Measurements from ENCODE around the gene ARFGEF3.

ARFGEF3 gene

DNA sequence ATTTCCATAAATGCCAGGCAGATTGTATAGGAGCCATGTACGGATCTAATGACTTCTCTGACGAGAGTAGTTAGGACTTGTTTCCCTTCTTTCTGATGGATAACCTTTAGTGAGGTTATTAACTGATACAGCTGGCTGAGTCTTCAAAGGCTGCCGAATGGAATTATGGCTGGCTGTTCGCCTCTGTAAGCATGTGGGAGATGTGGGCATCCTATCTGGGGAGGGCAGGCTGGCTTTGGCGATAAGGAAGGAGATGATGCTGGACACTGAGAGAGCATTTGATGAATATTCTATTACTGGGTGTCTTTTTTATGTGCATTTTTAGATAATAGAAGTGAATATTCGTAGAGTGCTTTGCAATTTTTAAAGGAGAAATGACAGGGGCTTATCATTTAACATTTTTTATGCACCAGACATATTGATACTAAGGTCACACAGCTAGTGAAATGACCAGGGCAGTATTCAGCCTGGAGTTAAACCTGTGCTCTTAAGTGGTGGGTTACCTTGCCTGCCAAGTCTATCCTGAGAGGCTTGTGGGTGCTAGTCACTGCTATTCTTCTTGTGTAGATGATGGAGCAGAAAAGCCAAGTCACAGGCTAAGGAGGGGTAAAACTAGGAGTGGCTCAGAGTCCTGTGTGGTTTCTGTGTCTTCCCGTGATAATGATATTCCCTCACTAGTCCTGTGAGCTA is 53.5 kb downstream of the ARFGEF3 start:
- DNase-seq (ENCODE audit: low read depth): no peak

DNA sequence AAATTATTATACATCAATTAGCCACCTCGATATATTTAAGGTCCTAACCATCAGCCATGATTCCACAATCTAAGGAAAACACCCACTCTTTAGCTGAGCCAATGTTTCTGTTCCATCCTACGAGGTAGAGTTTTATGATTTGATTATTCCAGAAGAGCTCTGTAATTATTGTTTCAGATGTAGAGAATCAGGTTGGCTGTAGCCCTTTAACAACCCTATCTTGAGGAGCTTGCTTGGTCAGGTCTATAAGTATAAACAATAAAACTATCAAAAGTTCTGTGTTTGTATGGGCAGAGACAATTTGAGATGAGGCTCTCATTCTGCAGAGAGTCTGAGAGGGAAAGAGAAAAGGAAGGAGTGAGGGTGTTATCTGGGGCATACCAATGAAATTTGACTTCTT is 56.7 kb downstream of the ARFGEF3 start, which contains the start of gene PBOV1:
PBOV1 (minus strand) TSS at position 43 of the 400 bp plus-strand sequence. CDS start 96 bp downstream, outside the sequence.
- DNase-seq (ENCODE audit: low read depth): no peak

DNA sequence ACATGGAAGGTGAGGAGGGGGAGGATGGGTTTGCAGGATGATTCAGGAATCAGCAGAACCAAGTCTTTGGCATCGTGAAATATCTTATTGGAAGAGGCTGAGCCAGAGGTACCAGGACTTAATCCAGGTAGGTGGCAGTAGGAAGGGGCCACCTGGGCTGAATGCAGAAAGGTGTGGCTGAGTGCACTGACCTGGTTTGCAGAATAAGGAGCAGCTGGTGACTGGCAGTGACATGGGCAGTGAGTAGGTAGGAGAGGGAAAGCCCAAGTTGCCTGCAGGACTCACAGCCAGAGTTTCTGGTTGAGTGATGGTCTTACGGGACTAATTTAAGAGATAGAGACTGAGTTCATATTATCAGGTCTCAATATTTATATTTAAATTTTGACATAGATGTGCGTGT is 57.7 kb downstream of the ARFGEF3 start:
- no peak for DNase-seq (ENCODE audit: low read depth)

DNA sequence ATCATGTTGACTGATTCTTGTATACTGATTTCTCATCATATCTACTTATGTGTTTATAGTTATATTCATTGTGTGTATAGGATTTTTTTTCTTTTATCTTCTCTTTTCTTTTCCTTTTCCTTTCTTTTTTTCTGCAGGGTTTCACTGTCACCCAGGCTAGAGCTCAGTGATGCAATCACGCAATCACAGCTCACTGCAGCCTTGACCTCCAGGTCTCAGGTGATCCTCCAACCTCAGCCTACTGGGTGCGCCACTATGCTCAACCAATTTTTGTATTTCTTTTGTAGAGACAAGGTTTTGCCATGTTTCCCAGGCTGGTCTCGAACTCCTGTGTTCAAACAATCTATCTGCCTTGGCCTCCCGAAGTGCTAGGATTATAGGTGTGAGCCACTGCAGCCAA is 58.2 kb downstream of the ARFGEF3 start:
- no peak for DNase-seq (ENCODE audit: low read depth)

DNA sequence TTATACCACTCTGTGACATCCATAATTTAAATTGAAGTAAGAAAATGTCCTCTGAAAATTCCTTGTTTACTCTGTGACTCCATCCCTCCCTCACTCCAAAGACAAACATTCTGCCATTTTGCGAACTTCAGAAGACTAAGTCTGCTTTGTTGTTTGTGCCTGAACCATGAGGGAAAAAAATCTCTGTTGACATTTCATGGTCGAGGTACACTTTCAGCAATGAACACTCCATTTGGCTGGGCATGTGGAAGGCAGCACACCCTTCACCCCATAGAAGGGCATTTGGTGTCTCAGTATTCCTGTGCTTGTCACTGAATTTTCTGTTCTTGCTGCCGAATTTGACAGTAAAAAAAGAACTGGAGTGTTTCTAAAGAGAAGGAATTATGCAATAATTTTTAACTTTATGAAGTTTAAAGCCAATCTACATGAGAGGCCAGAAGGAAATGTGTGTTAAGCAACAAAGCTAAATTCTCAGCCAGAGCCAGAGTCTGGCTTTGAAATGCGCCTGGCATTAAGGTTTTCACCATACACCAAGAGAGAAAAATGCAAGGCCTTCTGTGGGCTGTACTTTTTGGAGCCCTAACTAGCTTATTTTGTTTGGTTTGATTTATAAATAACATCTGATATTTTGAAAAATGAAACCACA is 61.3 kb downstream of the ARFGEF3 start:
- DNase-seq (ENCODE audit: low read depth): no peak

DNA sequence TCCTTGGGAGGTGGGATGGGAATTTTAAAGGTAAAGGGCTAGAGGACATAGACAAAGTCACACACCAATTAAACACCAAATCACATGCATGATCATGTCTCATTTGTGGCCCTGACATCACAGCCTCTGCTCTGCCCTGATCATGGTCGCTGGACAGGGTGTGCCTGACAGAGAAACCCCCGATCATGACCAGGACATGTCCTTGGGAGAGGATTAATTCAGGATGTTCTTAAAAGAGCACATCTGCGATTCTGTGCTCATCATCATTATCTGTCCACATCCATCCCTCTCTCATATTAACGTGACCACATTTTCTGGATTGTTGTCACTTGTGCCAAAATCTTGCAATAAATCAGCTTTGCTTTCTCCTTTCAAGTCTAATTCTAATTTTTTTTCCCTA is 64.2 kb downstream of the ARFGEF3 start:
- no peak for DNase-seq (ENCODE audit: low read depth)

DNA sequence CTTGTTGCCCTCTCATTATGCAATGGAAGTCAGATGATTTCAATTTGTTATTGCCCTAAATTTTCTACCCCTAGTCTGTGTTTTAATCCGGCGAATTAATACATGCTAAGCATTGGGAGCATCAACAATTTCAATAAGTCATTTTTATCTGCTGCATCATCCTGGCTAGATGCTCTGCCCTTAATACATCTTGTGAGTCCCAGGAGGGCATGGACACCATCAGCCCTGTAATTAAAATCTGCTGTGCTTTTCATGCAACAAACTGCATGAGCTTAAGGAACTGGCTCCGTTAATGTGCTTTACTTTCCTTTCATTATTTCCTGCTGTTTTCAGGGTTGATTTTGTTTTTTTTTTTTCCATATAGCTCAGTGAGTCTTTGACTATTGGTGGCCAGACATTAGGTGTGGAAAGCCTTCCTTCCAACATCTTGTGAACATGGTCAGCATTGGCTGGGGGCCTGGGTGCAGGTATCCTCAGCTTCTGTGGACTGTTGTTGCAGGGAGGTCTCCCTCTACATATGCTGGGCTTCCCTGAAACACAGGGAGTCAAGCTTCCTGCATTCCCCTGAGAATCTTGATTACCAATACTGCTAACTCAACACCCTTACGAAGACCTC is 65.1 kb downstream of the ARFGEF3 start:
- no peak for DNase-seq (ENCODE audit: low read depth)

DNA sequence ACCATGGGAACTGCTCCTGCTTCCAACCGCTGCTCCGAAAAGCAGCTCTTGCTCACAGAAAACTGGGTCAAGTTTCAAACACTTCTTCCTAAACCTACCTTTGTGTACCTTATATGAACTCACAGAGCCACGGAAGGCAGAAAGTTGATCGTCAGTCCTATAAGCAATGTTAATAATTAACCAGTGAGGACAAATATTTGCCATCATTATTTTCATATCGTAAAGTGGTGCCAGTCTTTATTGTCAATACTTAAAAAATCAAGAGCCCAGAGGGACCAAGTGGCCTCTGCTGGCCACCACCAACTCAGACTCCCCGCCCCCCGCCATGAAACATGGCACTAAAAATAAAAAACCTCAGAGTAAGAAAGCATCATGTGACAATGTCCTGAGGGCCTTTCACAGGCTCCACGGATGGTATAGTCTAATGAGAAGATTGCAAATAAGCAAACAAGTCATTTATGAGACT is 65.6 kb downstream of the ARFGEF3 start:
- DNase-seq (ENCODE audit: low read depth): no peak

DNA sequence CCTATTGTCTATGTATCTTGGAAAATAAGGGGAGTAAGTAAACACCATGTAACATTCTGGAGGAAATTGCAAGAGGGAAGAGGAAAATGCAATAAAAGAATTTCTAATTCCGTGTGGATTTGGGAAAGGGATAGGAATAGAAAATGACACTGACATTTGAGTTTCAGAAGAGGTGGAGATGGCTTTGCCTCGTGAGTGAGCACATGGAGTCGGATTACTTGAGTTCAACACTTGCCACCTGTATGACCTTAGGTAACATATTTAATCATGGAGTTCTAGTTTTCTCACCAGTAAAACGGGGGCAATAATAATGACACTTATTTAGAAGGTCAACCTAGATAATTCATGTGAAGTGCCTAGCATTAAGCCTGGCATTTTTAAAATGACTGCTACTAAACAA is 67.3 kb downstream of the ARFGEF3 start:
- DNase-seq (ENCODE audit: low read depth): no peak

DNA sequence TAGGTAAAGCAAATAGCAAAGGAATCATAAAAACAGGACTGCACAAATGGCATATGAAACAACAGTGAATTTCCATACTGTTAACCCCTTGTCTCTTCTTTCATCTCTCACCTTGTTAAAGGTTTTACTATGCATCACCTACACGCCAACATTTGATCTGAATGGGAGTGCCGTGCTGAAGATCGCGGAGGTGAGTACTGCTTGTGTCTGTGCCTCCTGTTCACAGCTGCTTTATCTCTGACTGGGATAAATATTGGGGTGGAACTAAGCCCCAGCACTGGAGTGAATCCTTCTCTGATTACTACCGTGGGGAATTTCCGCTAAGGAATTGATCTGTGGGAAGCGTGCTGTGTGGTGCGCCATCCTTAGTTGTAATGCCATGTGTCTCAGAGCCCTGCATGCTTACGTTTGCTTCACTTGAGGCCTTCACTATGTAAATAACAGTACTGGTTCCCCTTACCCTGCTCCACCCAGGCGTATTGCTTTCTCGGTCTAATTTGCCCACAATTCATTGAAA is 68.0 kb downstream of the ARFGEF3 start:
- DNase-seq (ENCODE audit: low read depth): no peak

DNA sequence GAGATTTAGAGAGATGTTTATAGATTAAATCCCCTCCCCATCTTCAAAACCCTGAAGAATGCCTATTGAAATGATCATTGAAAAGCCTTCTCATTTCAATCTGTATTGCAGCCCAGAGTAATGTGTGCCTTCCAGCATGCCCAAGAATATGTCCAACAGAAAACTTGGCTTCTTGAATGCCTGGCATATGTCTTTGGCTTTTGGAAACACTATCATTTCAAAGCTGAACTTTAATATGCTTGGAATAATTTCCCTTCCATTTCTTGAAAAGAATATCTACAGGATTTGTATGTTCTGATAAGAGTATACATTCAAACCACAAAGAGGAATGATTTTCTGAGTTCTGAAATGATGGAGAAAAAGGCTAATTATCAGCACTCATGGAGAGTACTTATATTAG is 68.5 kb downstream of the ARFGEF3 start:
- no peak for DNase-seq (ENCODE audit: low read depth)

DNA sequence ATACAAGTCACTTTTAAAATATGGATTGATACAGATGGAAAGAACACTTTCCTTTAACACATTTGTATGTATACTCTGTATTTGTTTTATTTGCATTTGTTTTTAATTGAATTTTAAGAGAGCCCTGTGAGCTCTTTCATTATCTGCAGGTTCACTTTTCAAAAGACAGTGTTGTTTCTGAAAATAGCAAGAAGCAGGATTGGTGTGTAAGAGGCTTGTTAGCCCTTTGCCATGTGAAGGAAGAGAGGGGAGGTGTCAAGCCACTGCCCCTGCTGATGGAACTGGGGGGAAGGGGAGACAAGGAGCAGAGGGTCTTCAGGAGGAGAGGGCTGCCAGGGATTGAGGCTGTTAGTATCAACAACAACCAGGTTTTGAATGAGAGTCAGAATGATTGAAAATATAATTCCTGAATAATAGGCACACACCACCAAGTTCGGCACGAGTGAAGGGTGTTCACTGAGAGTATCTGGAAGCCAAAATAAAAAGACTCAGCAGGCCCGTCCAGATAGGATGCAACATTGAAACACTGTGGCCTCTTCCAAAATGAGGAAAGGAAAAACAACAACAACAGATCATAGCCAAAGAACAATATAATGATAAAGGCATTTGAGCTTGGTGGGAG is 69.1 kb downstream of the ARFGEF3 start:
- no peak for DNase-seq (ENCODE audit: low read depth)

DNA sequence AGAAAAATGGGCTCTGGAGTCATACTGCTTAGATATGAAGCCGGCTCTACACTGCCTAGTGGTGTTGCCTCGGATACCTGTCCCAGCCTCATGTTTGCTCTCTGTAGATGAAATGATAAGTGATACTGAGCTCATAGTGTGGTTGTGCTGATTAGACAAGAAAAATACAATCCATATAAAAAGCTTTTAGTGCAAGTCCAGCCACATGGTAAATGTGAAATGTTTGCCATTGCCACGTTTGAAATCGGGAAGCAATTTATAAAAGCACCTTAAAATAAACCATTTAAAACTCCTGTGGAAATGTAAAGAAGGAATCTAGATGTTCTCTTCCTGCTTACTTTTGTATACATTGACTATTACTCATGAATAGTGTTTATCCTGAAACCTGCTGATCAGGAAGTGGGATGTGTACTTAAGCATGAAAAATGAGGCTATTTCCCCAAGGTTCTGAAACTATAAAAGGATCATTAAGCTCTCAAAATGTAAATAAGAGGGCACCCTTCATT is 69.7 kb downstream of the ARFGEF3 start:
- no peak for DNase-seq (ENCODE audit: low read depth)

DNA sequence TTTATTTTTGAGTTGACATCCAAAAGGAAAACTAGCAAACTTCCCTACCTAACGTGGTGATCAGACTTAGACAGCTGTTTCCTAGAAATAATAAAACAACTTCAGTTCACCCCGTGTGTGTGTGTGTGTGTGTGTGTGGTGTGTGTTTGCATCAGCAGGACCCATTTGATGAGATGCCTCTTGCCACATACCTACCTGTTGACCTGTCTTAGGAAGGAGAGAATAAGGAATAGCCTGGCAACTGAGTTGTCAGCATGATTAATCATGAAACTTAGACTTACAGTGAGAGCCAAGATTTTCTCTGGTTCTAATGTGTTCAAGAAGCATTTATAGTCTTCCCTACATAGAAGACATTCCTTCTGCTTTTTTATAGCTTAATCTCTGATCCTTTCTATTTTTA is 72.6 kb downstream of the ARFGEF3 start:
- DNase-seq (ENCODE audit: low read depth): no peak

DNA sequence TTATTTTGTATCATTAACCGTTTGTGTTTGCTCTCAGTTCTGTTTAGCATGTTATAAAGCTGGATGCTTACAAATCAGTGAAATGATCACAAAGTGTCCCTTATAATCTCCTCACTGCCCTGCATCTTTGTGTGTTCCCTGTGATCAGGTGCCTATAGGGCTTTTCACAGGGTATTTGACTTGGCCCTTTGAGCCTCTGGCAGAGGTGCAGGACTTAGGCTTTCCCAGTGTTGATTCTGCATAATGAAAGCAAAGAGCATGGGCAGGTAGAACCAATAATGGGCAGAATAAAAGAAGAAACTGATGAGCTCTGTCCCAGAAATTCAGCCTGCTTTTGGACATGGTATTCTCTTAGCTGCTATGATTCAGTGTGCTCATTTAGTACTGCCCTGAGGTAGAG is 73.5 kb downstream of the ARFGEF3 start:
- DNase-seq (ENCODE audit: low read depth): no peak

DNA sequence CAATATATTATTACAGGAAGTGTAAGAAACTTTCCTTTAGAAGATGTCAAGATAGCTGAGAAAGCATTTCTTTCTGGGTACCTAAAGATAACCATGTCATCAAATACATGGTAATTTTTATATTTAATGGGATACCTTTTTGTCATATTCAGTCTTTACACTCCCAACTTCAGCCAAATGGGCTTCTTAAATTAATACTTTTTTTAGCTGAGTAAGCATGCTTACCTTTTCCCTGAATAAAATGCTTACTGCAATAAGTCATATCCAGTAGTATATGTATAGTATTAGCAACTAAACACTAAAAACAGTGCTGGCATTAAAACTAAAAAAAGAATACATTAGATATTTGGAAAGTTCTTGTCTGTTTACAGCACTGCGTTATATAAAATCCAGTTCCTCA is 74.0 kb downstream of the ARFGEF3 start:
- DNase-seq (ENCODE audit: low read depth): no peak

DNA sequence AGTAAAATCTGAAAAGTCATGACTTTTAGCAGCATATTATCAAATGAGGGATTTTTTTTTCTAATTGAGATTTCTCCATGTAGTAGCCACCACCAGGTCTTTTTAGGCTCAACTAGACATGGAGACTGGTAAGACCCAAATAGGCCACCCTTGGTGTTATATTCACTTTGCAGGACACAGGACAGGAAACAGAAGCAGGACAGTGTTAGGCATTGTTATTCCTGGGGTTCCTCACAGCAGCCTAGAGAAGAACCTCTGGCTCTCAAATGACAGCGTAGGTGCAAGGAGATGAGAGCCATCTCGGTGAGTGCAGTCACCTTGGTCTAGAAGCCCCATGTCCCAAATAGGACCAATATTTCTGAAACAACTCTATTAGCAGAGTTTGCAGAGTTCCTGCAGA is 75.7 kb downstream of the ARFGEF3 start:
- no peak for DNase-seq (ENCODE audit: low read depth)

DNA sequence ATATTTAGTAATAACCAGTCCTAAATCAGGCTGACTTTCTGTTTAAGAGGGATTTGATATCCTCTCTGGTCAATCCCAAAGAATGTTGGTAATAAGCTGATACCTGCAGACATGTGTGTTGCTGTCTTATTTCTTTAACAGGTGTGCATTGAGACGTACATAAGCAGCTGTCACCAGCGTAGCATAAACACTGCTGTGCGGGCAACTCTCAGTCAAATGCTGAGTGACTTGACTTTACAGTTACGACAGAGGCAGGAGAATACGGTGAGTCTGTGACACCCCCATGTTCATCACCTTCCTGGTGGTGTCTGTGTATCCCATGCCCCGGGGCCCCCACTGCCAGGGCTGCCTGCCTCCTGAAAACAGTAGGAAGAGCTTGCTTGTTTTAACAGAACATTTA is 76.6 kb downstream of the ARFGEF3 start:
- no peak for DNase-seq (ENCODE audit: low read depth)

DNA sequence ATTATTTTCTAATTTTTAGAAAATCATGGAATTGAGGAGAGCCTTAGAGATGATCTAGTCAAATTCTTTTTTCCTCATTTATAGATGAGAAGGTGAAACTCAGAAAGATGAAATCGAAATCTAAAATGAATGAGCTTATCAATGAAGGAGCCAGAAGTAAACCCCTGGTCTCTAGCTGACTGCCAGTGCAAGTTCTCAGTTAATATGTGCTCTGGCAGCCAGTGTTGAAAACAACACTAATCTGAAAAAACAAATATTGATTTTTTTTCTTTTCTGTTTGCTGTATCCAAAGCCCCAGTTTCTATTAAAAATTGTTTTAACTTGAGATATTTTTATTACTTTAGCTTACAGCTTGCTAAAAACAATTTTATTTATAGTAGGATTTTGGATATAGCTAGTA is 78.0 kb downstream of the ARFGEF3 start:
- DNase-seq (ENCODE audit: low read depth): no peak

DNA sequence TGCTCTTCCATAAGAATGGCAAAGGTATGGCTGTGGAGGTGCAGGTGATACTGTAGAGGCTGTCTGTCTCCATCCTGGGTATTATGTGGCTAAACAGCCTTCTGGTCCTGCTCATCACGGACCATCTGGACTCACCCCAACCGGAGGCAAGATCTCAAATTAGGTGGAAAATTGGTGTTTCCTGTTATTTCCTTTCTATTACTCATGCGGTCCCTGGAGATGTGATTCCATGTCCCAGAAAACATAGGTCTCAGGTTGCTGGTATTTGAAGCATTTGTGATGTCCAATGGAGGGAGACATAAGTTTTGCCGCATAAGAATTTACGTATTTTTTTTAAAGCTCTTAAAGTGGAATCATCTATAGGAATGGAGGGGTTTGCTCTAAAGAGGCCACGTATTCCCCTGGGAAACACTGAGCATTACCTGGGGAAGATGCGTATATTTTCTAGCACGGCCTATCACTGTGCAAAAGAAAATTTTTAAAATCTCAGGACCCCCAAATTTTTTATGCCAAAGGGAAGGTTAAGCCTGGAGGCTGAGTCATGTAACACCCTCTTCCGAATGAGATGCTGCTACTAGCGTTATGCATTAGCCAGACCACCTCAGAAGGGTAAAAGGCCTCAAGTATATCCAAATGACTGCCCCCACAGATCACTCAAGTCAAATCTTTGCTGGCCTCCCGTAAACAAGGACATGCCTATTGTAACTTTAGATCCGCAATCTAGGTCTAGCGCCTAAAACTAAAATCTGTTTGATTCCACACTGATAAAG is 78.9 kb downstream of the ARFGEF3 start:
- no peak for DNase-seq (ENCODE audit: low read depth)

DNA sequence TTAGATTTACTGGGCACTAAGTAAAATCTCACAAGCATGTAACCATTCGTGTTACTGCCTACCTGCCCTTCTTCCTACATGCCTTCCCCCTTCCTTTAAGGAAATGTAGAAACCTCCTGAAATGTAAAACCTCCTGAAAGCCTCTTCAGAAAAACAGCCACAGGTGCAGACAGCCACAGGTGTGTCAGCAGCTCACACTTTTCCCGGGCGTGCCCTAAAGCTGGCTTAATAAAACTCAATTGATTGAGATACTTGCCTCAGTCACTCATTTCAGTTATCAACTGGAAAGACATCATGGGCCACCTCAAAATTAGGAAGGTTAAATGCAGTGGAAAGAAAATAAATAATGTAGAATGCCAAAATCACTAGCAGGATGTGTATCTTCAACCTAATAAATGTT is 79.6 kb downstream of the ARFGEF3 start:
- DNase-seq (ENCODE audit: low read depth): no peak

DNA sequence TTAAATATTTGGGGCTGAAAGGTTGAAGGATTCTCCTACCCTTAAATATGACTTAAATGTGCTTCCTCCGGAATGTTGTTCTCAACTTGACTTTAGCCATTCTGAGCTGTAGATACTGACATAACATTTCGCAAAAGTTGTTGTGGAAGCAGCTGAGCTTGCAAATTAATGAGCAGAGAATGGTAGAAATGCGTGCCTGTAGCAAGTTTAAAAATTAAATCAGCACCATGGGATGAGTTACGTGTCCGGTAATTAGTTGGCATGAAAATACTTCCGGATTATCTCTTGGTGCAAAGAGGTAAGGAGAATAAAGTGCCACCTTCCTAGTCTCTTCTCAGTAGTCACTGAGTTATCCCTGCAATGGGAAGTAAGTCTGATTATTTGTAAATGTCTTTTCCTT is 80.2 kb downstream of the ARFGEF3 start:
- no peak for DNase-seq (ENCODE audit: low read depth)

Data from stromal cell of bone marrow (primary cell).